Myocyte (in vitro differentiated cells): ENCODE measurements around the gene EFCAB14. TPM values are rescaled to one million over a fixed set of nuclear protein-coding genes. Genes with fewer than 3 reads are reported as not detected.
"Not testable (repeated sequence)": the region's sequence is repeated elsewhere in the genome, so short reads cannot be mapped to it uniquely, and the experiment has no call there.

ENCODE experiments used
- DNase-seq: peaks from one replicate; pipeline ENCODE4 v3.0.0-alpha.2; 2012; ENCODE audit warnings: low read depth
- polyA plus RNA-seq: library from polyadenylated mRNA; unstranded; fragments of >200 nt; gene quantifications from one replicate; pipeline ENCODE4 v1.2.1, GENCODE V29; 2012; ENCODE audit warnings: missing spikeins
- total RNA-seq: library from RNA; depleted of rRNA; stranded (reverse); fragments of >200 nt; gene quantifications from 2 replicates; pipeline ENCODE4 v1.2.3, GENCODE V29; 2014

EFCAB14 gene, protein sequence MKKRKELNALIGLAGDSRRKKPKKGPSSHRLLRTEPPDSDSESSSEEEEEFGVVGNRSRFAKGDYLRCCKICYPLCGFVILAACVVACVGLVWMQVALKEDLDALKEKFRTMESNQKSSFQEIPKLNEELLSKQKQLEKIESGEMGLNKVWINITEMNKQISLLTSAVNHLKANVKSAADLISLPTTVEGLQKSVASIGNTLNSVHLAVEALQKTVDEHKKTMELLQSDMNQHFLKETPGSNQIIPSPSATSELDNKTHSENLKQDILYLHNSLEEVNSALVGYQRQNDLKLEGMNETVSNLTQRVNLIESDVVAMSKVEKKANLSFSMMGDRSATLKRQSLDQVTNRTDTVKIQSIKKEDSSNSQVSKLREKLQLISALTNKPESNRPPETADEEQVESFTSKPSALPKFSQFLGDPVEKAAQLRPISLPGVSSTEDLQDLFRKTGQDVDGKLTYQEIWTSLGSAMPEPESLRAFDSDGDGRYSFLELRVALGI
- 50.9 and 56.8 TPM in 2 replicates for total RNA-seq
- polyA plus RNA-seq = 24.3 TPM

DNA sequence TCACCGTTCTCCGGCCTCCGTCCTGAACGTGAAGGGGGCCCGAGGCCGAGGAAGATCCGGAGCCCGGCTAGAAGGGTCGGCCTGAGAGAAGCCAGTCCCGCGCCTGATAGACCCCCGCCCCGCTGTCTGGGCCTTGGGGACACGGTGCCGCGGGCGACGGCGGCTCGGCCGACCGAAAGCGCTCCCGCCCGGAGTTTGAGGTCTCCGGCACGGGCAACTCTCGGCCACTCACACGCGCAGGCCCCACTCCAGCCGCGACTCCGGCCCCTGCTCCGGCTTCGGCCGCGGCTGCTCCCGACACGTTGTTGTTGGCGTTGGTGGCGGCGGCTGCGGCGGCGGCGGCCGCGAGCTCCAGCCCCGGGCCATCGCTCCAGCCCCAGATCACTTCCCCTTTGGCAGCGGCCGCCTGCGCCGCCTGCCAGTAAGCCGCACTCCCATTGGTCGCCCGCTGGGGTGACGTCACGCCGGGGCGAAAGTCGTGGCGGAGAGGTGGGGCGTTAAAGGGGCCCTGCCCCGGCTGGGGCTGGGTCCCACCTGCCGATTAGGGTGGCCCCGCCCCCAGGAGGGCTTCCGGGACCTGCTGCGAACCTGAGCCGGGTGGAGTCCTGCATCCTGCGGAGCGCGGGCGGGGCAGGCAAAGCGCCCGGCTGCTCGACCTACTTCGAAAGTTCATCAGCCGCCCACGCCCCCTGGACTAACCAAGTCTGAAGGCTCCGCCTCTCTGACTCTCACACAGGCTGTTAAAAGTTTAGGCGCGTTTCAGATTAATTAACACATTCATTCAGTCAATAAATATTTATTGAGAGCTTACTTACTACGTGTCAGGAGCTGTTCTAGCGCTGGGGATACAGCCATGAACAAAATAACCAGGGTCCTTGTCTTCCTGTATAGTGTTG lies at the start of gene EFCAB14:
Gene EFCAB14 (minus strand): TSS at position 388 of the 896 bp plus-strand sequence. CDS start 1,027 bp downstream, outside the sequence.
- DNase-seq = peak; percentile 90

DNA sequence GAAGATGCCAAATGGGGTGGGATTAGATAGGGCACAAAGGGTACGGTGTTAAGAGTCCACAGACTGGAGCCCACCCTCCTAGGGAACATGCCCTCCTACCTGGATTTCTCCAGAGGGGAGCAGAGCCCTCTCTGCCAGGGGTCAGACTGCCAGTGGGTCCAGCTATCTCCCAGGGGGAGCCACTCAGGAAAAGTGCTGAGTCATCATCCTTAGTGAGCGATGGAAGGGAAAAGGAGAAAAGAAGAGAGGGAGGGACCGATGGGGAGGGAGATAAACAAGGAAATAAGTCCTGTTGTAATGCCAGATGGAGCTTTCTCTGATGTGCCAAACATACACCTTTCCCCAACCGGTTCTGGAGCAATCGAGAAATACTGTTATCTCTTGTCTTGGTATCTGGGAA lies 49.5 kb upstream of the EFCAB14 start:
- DNase-seq = no peak

DNA sequence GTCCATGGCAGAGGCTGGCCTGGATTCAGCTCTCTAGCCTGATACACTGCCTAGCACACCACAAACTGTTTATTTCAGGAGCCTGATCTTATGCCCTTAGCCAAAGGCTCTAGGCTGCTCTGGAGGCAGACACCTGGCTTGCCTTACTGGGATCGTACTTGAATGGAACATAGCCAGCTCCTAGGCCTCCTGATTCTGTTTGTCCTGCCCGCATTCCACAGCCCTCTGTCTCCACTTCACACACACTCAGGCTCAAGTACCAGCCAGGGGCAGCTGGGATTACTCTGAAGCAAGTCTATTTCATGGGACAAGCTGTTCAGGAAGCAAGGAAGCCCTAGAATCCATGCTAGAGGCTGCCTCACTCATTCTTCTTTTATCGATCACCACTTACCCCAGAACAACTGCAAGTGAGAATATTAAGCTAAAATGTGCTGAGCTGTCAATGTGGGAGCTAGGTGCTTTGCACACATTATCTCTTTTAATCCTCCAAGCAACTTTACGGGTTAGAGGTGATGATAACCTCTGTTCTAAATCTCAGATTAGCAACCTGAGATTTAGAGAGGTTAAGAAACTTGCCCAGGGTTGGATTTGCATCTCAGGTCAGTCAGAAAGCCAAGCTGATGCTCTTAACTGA lies 48.9 kb upstream of the EFCAB14 start:
- DNase-seq = peak; percentile 3

DNA sequence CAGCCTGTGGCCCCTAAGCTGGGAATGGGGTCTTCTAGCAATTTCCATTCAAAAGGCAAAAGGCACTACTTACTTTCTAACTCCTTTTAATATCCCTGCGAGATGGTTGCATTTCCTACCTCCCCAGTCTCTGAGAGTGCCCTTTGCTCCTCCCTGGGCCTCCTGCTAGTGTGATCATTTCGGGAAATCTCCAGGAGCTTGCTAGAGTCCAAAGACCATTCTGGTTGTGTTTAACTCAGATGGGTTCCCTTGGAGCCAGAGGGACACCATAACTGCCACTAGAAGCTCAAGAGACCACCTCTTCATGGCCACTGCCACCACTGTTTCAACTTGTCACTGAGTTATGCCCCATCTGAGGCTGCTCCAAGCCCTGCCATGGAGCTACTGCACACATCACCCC lies 45.5 kb upstream of the EFCAB14 start:
- no peak for DNase-seq

DNA sequence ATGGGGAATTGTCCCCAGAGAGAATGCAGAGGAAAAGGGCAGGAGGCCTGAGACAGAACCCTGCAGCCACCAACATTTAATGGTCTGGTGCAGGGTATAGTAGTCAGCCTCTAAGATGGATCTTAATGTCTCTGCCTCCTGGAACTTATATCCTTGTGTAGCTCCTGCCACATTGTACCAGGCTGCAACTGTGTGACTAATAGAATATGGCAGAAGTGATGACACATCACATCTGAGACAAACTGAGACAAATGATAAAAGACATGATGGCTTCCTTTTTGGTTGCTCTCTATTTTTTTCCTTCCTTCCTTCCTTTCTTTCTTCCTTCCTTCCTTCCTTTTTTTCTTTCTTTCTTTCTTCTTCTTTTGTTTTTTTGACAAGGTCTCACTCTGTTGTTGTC lies 42.8 kb upstream of the EFCAB14 start:
- DNase-seq = no peak

DNA sequence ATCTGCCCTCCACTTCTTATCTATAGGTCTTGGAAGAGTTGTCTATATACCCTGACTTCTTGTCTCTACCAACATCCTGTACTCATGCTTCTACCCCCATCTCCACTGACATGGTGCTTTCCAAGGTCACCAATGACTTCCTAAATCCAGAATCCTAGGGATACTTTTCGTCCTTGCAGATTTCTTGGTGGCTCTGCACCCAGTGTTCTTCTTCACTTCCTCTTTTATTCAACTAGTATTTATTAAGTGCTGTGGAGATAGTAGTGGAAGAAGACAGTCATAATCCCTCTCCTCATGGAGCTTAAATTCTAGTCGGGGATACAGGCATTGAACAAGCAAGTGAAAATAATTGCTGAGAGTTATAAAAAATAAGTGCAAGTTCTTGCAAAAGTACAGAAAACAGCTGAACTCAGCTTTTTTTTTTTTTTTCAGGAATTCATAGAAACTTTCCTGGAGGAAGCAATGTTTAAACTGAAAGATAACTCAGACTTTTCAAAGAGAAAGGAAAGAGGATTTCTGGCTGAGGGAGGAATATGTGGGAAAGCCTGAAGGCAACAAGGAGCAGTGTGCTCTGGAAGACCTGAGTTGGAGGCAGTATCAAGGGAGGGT lies 41.7 kb upstream of the EFCAB14 start:
- DNase-seq = no peak

DNA sequence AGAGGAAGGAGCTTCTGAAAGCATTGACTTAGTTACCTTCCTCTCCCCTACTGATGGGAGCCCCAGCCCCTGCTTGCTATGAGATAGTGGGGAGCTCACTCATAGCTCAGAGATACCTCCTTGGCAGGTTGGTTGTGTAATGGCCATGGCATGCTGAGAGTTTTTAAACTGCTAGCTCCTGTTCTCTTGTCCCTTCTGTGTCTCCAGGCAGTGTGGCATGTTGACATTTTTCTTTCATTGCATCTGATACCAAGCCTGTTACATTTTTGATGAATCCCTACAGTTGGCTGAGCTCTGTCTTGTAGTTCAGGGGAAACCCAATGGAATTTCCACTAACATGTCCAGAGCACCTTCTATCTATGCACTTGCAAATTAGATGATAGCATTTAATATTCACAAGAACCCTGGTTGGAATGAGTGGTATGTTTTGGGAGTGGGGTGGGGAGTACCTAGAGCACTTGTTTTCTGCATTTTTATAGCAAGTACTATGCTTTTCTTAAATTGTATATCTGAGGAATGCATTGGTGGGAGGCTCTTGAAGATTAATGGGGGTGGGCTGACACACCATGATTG lies 39.1 kb upstream of the EFCAB14 start:
- no peak for DNase-seq

DNA sequence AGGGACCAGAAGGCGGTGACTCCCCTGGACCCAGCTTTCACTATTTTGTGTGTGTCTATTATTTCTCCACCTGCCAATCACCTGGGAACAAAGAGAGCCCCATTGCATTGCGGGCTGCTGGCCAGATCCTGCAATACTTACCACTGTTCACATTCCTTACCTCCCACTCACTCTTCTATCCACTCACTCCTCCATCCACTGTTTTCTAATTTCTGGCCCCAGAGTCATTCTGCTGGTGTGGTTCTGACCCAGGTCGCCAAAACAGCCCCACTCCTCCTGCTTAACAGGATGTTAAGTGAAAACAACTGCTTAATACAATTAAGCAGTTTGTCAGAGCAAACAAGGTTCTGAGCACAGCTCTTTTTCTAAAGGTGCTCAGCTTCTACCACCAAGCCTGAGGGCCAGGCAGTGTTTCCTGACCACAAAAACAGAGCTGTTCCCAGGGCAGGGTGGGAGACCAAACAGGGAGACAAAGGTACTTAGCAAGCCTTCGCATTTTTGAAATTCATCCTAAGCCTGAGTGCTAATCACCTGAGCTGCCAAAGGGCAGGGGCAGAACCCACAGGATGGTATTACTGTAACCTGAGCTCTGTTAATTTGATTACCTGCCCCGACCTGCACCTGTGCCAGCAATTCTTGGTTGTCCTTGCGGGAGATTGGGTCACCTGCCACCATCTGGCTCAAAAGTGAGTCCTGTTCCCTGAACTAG lies 38.5 kb upstream of the EFCAB14 start:
- DNase-seq = no peak

DNA sequence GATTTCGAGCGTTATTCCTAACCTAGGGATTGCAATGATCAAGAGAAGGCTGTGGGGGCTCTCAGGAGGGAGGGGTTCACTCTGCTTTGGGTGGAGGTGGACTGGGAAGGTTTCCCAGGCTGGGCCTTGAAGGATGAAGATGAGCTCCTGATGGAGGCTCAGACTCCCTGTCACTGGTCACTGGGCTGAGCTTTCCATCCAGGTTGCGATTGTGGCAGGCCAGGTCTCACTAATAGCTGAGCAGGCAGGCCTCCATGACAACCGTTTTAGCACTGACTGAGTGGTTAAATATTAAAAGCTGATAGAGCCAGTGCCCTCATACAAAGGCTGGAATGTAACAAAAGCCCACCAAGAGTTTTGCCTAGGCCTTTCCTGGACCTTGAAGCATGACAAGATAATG lies 36.2 kb upstream of the EFCAB14 start:
- no peak for DNase-seq

DNA sequence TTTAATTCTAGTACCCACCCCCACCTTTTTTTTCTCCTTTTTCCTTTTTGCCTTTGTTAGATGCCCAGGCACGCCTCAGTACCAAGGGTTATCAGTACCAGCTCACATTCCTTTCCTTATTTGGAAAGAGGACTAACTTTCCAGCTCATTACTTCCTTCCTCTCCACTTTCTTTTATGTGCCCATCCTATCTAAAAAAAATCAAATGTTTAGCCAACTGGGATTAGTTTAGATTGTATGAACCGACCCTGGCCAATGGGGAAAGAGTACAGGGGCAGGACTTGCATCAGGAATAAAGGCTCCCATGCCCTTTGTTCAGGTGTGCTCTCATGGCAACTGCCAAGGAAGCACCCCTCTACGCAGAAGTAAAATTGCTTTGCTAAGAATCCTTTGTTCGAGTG lies 35.8 kb upstream of the EFCAB14 start:
- not testable (repeated sequence) for DNase-seq

DNA sequence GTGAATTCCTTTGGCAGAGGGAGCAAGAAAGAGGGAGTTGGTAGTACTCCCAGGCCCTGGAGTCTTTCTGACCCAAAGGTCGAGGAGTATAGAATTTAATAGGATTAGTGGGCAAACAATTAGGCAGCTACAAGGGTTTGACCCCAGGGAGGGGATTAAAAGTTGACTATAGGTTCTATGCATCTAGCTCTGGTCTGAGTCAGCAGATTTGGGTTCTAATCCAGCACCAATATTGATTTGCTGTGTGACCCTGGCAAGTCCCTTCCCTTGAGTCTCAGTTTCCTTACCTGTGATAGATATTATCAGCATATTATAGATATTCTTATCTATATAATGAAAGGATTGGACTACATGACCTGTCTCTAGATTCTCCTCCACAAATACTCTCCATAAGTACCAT lies 35.1 kb upstream of the EFCAB14 start:
- DNase-seq = no peak

DNA sequence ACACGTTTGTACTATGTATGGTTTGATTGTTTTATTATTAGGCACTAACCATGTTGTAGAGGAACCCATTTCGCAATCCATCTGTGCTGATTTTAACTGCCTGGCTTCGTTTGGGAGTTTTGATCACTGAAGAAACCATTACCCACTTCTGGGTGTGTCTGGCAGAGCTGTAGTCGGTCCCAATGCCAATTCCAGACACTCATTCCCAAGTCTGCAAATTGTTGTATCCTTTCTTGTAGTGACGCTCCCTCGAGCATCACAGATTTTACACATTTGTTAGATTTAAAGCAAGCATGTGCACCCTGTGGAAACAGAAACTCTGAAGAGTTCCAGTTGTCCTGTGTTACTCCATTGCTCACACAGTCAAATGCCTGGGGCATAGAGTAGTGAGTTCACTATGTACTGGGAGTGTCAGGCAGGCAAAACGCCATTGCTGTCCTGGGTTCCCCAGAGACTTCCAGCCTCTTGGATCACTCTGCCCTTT lies 31.0 kb upstream of the EFCAB14 start:
- DNase-seq = no peak

DNA sequence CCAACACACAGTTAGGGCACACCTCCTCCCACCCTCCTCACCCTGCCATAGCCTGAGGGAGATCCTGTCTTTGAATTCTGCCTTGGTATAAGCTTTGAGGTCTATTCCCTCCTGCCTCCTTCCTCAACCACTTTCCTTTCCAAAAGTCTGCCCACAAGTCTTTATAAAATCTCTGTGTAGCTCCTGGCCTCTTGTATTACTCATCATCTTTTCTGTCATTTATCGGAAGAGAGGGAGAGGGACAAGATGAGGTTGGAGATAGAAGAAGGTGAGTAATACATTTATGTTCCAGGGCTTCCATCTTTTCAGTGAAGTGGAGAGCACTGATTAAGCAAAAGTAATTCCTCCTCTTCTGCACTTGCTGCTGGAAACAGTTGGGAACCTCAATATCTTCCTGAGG lies 30.5 kb upstream of the EFCAB14 start:
- DNase-seq = no peak

DNA sequence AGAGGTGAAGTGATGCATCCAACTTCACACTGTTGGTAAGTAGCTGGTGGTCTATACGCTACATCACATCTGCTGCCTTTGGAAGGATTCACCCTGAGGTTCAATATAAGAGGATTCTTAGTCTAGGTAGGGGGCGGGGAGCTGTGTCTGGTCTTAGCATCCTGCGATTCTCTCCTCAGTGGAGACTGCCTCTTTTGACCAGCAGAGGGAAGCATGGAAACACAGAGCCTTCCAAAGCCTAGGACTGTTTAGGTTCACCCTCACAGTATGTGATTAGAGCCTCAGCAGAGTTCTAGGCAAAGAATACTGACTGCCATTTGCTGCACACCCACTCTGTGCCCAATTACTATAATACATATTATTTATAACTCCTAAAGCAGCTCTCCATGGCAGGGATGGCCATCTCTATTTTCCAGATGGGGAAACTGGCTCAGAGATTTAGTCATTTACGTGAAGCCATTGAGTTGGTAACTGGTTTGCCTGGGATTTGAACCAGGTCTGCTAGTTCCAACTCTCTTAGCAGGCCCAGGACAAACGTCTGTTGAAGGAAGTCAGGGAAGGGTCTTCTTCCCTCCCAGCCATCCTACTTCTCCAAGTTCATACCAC lies 28.9 kb upstream of the EFCAB14 start:
- peak; percentile 41 for DNase-seq

DNA sequence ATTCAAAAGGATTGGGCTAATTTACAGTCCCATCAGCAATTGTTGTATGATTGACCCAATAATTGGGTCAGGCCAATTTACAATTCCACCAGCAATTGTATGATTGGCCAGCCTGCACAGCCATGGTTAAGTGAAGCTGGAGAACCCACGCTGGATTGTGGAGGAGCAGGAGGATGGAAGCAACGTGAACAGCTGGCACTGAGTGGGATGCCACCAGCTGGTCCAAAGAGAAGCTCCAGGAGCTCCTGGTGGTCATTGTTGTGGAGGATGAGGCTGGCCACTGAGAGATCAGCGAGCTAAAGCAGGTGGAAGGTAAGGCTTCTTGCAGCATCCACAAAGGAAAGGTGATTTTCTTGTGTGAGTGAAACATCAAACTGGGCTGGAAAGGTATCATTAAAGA lies 23.2 kb upstream of the EFCAB14 start:
- DNase-seq = no peak

DNA sequence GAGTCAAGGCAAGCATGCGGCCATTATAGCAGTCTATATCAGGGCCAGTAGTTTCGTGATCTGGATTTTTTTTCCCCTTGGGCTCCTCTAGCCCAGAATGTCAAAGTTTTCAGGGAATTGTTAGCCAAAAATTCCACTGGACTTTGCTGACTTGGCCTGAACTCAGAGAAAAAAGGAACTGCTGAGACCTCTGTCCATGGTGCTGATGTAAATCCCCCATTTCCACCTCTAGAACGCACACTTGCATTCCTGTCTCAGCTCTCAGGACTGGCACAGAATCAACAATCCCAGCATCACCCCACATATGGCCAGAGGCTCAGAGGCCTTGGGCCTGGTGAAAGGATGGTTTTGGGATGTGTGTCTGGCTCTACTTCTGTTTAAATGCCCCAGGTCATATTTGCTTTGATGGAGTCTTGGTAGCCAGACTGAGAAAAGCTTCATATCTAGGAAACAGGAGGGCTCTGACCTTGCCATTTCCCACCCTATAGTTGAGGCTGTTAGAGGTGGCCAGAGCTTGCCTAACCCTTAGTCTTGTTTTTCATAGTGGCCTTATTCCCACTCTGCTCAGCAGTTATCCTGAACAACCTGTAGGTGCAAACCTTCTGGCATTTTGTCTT lies 16.9 kb upstream of the EFCAB14 start:
- DNase-seq = peak; percentile 79

DNA sequence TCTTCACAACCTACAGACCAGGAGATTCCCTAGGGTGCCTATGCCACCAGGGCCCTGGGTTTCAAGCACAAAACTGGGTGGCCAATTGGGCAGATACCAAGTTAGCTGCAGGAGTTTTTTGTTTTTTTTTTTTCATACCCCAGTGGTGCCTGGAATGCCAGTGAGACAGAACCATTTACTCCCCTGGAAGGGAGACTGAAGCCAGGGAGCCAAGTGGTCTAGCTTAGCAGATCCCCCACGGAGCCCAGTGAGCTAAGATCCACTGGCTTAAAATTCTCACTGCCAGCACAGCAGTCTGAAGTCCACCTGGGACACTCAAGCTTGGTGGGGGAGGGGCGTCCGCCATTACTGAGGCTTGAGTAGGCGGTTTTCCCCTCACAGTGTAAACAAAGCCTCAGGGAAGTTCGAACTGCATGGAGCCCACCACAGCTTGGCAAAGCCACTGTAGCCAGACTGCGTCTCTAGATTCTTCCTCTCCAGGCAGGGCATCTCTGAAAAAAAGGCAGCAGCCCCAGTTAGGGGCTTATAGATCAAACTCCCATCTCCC lies 9.5 kb upstream of the EFCAB14 start:
- not testable (repeated sequence) for DNase-seq

DNA sequence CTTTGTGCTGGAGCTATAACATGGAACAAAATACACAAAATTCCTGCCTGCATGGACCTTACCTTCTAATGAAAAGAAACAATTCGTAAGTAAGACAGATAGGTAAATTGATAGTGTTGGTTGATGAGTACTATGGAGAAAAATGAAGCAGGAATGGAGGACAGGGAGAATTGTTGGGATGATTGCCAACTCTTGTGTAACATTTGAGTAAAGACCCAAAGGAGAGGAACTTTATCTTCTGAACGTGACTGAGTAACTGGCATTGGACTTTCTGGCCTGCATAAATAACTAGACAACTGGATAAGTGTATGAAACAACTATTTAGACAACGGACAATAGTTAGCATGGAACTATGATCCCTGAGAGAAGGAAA lies 6.8 kb upstream of the EFCAB14 start:
- DNase-seq = peak; percentile 13
